ENCODE results near the gene HIVEP1. TPM values are rescaled to one million over a fixed set of nuclear protein-coding genes. Genes with fewer than 3 reads are reported as not detected.
A peak's percentile ranks its signal among the peaks of the same experiment; 100 is the strongest.

HIVEP1 gene
- total and polyA plus RNA-seq, 2 of the 13 experiments (the other 11 are each of a cell fraction or from before 2014, with no cell fraction given): 7.4 to 9.9 TPM

DNA sequence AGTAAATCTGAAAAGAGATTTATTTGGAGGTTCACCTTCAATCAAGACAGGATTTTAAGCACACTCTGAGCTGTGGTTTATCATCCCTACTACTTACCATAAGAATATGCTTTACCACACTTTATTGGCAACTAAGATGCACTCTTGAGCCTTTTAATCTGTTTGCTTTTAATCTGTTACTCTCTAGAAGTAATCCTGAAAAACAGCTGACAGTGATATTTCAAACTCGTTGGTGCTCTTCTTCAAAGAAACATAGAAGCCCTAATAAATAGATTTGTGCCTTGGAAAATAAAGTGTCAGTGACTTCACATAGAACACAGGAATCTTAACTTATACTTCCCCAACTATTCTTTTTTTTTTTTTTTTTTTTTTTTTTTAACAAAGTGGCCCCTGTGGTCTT is 102.9 kb downstream of the HIVEP1 start:
- DNase-seq (ENCODE audit: low spot score) (no peak), ATAC-seq (no peak), FAIRE-seq (no peak)
- Histone ChIP-seq H3K9me3 (ENCODE audit: low read length) (no peaks in the 10 kb centered on the region), H3K9ac (ENCODE audit: insufficient read depth, low read depth, low read length) (no peak overlapping the region), H3K27ac (ENCODE audit: extremely low read length, insufficient read depth, low read length) (no peak overlapping the region), H3K27me3 (ENCODE audit: control insufficient read depth in 1 of 2, insufficient read depth in 2 of 2, low read length in 2 of 2) (no peaks in the 10 kb centered on the region), H3K4me2 (ENCODE audit: low read depth, low read length) (no peak overlapping the region), H3K79me2 (ENCODE audit: insufficient read depth, low read length) (no peaks in the 10 kb centered on the region), H3K4me3 (replicated peaks in 1 of 3; ENCODE audit: insufficient read depth in 1 of 3, low read depth in 2 of 3, low read length in 3 of 3) (no peak overlapping the region), H3K36me3 (replicated peaks in 1 of 2; ENCODE audit: control insufficient read depth in 1 of 2, insufficient read depth in 2 of 2, low read length in 2 of 2) (peaks cover under 1 to 3% of the 10 kb centered on the region in 2 experiments; a peak in 3 of 5 replicates), H4K20me1 (ENCODE audit: insufficient read depth, low read length) (0 out of 2 replicates have a peak, but pooled peaks cover 2% of the 10 kb centered on the region), H3K4me1 (ENCODE audit: insufficient read depth, low read length) (no peaks in the 10 kb centered on the region), H2AFZ (ENCODE audit: low read length) (no peak overlapping the region)
- WGBS (ENCODE audit: low lambda C conversion rate): 82% methylated on average over 1 of the region's 1 CpG
- POLR2A ChIA-PET: no interaction called here
- CTCF ChIA-PET (ENCODE audit: low intra/inter-chr PET ratio, low total read pairs): no interaction called here
- in situ Hi-C loops (cut with HindIII; ENCODE audit: extremely low pct_ligation_motif_present, low pct_unique_long_range_greater_than_20kb) (no loop called here), intact Hi-C loops (cut with micrococcal nuclease; ENCODE audit: unreplicated experiment) (no loop called here)
- TF ChIP-seq ZFP41 (CRISPR knock-in tag; IDR thresholded peaks at IDR 0.05; ENCODE audit: borderline replicate concordance): no peak
- TF ChIP-seq MAFK (conservative IDR thresholded peaks at IDR 0.05 in 1 of 2, IDR thresholded peaks at IDR 0.05 in 1 of 2; ENCODE audit: low read length in 2 of 2): peak in 1 of 2 experiments; percentile 51; a peak in 3 of 4 replicates
- BruUV-seq (replicated peaks): no TSS peak

GRCh38 chr6:12115492-12115891 is 103.4 kb downstream of the HIVEP1 start:
- H2AFZ ChIP-seq (ENCODE audit: low read length): no peak overlapping the region
- no peaks in the 10 kb centered on the region for H3K9me3 ChIP-seq (ENCODE audit: low read length)
- intact Hi-C loops (cut with micrococcal nuclease; ENCODE audit: unreplicated experiment): no loop called here
- H3K79me2 ChIP-seq (ENCODE audit: insufficient read depth, low read length): no peaks in the 10 kb centered on the region
- POLR2A ChIA-PET: no interaction called here
- no TSS peak for BruUV-seq (replicated peaks)
- 0 out of 2 replicates have a peak, but pooled peaks cover 2% of the 10 kb centered on the region for H4K20me1 ChIP-seq (ENCODE audit: insufficient read depth, low read length)
- H3K27ac ChIP-seq (ENCODE audit: extremely low read length, insufficient read depth, low read length): no peak overlapping the region
- H3K27me3 ChIP-seq (ENCODE audit: control insufficient read depth in 1 of 2, insufficient read depth in 2 of 2, low read length in 2 of 2): no peaks in the 10 kb centered on the region
- CTCF ChIA-PET (ENCODE audit: low intra/inter-chr PET ratio, low total read pairs): no interaction called here
- H3K36me3 ChIP-seq (replicated peaks in 1 of 2; ENCODE audit: control insufficient read depth in 1 of 2, insufficient read depth in 2 of 2, low read length in 2 of 2): peaks cover 5 to 8% of the 10 kb centered on the region in 2 experiments; a peak in 3 of 5 replicates
- H3K4me3 ChIP-seq (replicated peaks in 1 of 3; ENCODE audit: insufficient read depth in 1 of 3, low read depth in 2 of 3, low read length in 3 of 3): no peak overlapping the region
- FAIRE-seq: no peak
- no peak for ATAC-seq
- 93% methylated on average over 4 of the region's 4 CpGs for WGBS (ENCODE audit: low lambda C conversion rate)
- H3K4me1 ChIP-seq (ENCODE audit: insufficient read depth, low read length): no peaks in the 10 kb centered on the region
- no peak overlapping the region for H3K4me2 ChIP-seq (ENCODE audit: low read depth, low read length)
- H3K9ac ChIP-seq (ENCODE audit: insufficient read depth, low read depth, low read length): no peak overlapping the region
- in situ Hi-C loops (cut with HindIII; ENCODE audit: extremely low pct_ligation_motif_present, low pct_unique_long_range_greater_than_20kb): no loop called here
- no peak for DNase-seq (ENCODE audit: low spot score)
- no peak for TF ChIP-seq ZNF773 (CRISPR knock-in tag; IDR thresholded peaks at IDR 0.05; ENCODE audit: borderline replicate concordance)
- TF ChIP-seq BRD4 (CRISPR knock-in tag; IDR thresholded peaks at IDR 0.05): no peak
- TF ChIP-seq RBAK (CRISPR knock-in tag; IDR thresholded peaks at IDR 0.05): no peak
- no peak for TF ChIP-seq FLYWCH1 (CRISPR knock-in tag; IDR thresholded peaks at IDR 0.05)
- TF ChIP-seq GABPA (IDR thresholded peaks at IDR 0.05; ENCODE audit: low read depth, low read length): no peak
- TF ChIP-seq GABPA (CRISPR knock-in tag; IDR thresholded peaks at IDR 0.05; ENCODE audit: low read depth): no peak
- no peak for TF ChIP-seq ZNF234 (CRISPR knock-in tag; conservative IDR thresholded peaks at IDR 0.05)
- no peak for TF ChIP-seq ZFY (CRISPR knock-in tag; IDR thresholded peaks at IDR 0.05)
- TF ChIP-seq, protein P1, sequence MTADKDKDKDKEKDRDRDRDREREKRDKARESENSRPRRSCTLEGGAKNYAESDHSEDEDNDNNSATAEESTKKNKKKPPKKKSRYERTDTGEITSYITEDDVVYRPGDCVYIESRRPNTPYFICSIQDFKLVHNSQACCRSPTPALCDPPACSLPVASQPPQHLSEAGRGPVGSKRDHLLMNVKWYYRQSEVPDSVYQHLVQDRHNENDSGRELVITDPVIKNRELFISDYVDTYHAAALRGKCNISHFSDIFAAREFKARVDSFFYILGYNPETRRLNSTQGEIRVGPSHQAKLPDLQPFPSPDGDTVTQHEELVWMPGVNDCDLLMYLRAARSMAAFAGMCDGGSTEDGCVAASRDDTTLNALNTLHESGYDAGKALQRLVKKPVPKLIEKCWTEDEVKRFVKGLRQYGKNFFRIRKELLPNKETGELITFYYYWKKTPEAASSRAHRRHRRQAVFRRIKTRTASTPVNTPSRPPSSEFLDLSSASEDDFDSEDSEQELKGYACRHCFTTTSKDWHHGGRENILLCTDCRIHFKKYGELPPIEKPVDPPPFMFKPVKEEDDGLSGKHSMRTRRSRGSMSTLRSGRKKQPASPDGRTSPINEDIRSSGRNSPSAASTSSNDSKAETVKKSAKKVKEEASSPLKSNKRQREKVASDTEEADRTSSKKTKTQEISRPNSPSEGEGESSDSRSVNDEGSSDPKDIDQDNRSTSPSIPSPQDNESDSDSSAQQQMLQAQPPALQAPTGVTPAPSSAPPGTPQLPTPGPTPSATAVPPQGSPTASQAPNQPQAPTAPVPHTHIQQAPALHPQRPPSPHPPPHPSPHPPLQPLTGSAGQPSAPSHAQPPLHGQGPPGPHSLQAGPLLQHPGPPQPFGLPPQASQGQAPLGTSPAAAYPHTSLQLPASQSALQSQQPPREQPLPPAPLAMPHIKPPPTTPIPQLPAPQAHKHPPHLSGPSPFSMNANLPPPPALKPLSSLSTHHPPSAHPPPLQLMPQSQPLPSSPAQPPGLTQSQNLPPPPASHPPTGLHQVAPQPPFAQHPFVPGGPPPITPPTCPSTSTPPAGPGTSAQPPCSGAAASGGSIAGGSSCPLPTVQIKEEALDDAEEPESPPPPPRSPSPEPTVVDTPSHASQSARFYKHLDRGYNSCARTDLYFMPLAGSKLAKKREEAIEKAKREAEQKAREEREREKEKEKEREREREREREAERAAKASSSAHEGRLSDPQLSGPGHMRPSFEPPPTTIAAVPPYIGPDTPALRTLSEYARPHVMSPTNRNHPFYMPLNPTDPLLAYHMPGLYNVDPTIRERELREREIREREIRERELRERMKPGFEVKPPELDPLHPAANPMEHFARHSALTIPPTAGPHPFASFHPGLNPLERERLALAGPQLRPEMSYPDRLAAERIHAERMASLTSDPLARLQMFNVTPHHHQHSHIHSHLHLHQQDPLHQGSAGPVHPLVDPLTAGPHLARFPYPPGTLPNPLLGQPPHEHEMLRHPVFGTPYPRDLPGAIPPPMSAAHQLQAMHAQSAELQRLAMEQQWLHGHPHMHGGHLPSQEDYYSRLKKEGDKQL (CRISPR knock-in tag; IDR thresholded peaks at IDR 0.05; ENCODE audit: low read depth): no peak
- no peak for TF ChIP-seq CENPX (CRISPR knock-in tag; IDR thresholded peaks at IDR 0.05)
- no peak for TF ChIP-seq ZNF18 (CRISPR knock-in tag; IDR thresholded peaks at IDR 0.05; ENCODE audit: insufficient replicate concordance)

Measured in HepG2 (cell line).